BJ (cell line): ENCODE results near the gene DRAXIN. TPM values are rescaled to one million over a fixed set of nuclear protein-coding genes. Genes with fewer than 3 reads are reported as not detected.

Experiments used
- CTCF ChIA-PET: fragments of 350-600 bp; formaldehyde crosslinking; extraction: SDS; loops from one replicate; lab custom pipeline; 2021; ENCODE audit warnings: antibody characterized with exemption, inconsistent platforms; lab: Yijun Ruan, JAX
- POLR2A ChIA-PET: fragments of 300-600 bp; sonication (Branson Sonifier 250); formaldehyde crosslinking; extraction: SDS; loops from one replicate; lab custom pipeline; 2021; ENCODE audit warnings: antibody characterized with exemption; lab: Charles Lee
- DNase-seq: peaks from one replicate; pipeline ENCODE4 v3.0.0-alpha.2; 2011; ENCODE audit warnings: low read depth
- H3K27me3 ChIP-seq: 2 replicates; pipeline ENCODE4 v1.6.0; 2011; ENCODE audit warnings: low read length; ENCODE audit not compliant: control insufficient read depth, insufficient read depth
- H3K36me3 ChIP-seq: 2 replicates; pipeline ENCODE4 v1.5.1; 2011; ENCODE audit warnings: low read length; ENCODE audit not compliant: control insufficient read depth, insufficient read depth
- H3K4me3 ChIP-seq: 2 replicates; pipeline ENCODE4 v1.5.1; 2011; ENCODE audit warnings: low read depth, mild to moderate bottlenecking, control low read depth, low read length
- CTCF ChIP-seq: IDR thresholded peaks from 2 replicates; pipeline ENCODE4 v1.5.1; 2011; ENCODE audit warnings: low read depth, mild to moderate bottlenecking, control low read depth, inconsistent platforms, low read length, moderate library complexity; ENCODE audit not compliant: insufficient read depth
- polyA plus RNA-seq: library from polyadenylated mRNA; depleted of rRNA; stranded (reverse); fragments of >200 nt; gene quantifications from 2 replicates; pipeline ENCODE4 v1.2.3, GENCODE V29; 2011

Gene DRAXIN
- polyA plus RNA-seq, 1 experiment, result 0.01 TPM

GRCh38 chr1:11693917-11694316, 2.4 kb downstream of the DRAXIN start:
- H3K4me3 ChIP-seq, result no peak overlapping the region
- no peak for DNase-seq
- H3K27me3 ChIP-seq, result peaks cover 35% of the 10 kb centered on the region
- no peak for TF ChIP-seq CTCF
- CTCF ChIA-PET, result interaction anchor here (0.9 to 7.9 kb wide), 4 partner anchors 13 to 29 kb away, joined by 4 to 30 read pairs (median 4); partner anchors contain the start of genes FBXO6 and MAD2L2
- no peaks in the 10 kb centered on the region for H3K36me3 ChIP-seq
- POLR2A ChIA-PET, result no interaction called here

GRCh38 chr1:11695861-11696260, 4.4 kb downstream of the DRAXIN start:
- no peak for TF ChIP-seq CTCF
- Histone ChIP-seq H3K4me3 (no peak overlapping the region), H3K36me3 (no peaks in the 10 kb centered on the region), H3K27me3 (peaks cover 29% of the 10 kb centered on the region)
- POLR2A ChIA-PET, result no interaction called here
- CTCF ChIA-PET, result interaction anchor here (0.6 to 7.9 kb wide), 5 partner anchors 14 to 53 kb away, joined by 3 to 30 read pairs (median 3); no protein-coding TSS in a partner anchor
- no peak for DNase-seq

- H3K27me3 ChIP-seq, result peaks cover 30% of the 10 kb centered on the region
- H3K4me3 ChIP-seq, result no peak overlapping the region
- CTCF ChIA-PET, result interaction anchor here (1.0 to 7.9 kb wide), 2 partner anchors 13 to 22 kb away, joined by 4 to 30 read pairs; no protein-coding TSS in a partner anchor
- no peak for TF ChIP-seq CTCF
- POLR2A ChIA-PET, result no interaction called here
- no peak for DNase-seq
- H3K36me3 ChIP-seq, result no peaks in the 10 kb centered on the region
Observed at GRCh38 chr1:11697188-11697892, 5.8 kb downstream of the DRAXIN start.

GRCh38 chr1:11697893-11698210, 6.3 kb downstream of the DRAXIN start:
- POLR2A ChIA-PET, result no interaction called here
- Histone ChIP-seq H3K36me3 (no peaks in the 10 kb centered on the region), H3K27me3 (peaks cover 27% of the 10 kb centered on the region), H3K4me3 (no peak overlapping the region)
- CTCF ChIA-PET, result interaction anchor here (7.9 kb wide), 1 partner anchor 12 kb away, joined by 30 read pairs; no protein-coding TSS in a partner anchor
- no peak for DNase-seq
- no peak for TF ChIP-seq CTCF

GRCh38 chr1:11700601-11701467, 9.3 kb downstream of the DRAXIN start:
- DNase-seq, result no peak
- POLR2A ChIA-PET, result no interaction called here
- Histone ChIP-seq H3K27me3 (peaks cover 29% of the 10 kb centered on the region), H3K4me3 (no peak overlapping the region), H3K36me3 (no peaks in the 10 kb centered on the region)
- TF ChIP-seq CTCF, result no peak
- CTCF ChIA-PET, result interaction anchor here (0.8 to 7.9 kb wide), 4 partner anchors 9 to 86 kb away, joined by 3 to 30 read pairs (median 4); no protein-coding TSS in a partner anchor
